DOHH2 (cell line): ENCODE measurements around the gene CKMT2.

Experiments
- EZH2phosphoT487 ChIP-seq: fragments of 200-600 bp; sonication (generic); IDR thresholded peaks from 2 replicates; pipeline ENCODE4 v1.6.1; 2017; ENCODE audit warnings: borderline replicate concordance, mild to moderate bottlenecking, antibody characterized with exemption, low read length, moderate library complexity, mixed read lengths
- TF ChIP-seq, protein P1 (sequence below): fragments of 200-600 bp; sonication (generic); IDR thresholded peaks from one replicate; pipeline ENCODE4 v1.5.1; 2014; ENCODE audit warnings: antibody characterized with exemption, mild to moderate bottlenecking, low read depth, low read length; ENCODE audit not compliant: poor library complexity, severe bottlenecking

DNA sequence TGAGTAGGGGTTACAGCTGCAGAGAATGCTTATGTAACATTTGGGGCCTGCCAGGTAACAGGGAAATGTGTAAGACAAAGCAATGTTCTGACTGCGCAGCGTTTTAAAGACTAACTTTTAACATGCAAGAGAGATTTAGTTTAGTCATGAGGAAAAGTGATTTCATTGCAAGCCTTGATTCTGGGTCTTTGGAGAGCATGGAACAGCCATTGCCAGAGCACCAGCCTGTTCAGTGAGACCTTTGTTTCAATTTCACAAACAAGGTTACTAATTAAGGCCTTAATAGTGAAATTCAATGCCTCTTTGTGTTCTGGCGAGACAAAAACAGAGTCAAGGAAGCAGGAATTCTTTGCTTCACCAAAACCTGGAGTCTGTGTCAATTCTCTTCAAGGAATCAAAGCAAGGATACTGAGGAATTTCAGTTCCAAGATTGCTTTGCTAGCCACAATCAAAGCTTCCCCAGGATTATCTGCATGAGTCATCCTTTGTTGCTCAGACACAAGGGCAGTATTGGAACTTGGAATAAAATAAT is 14.4 kb downstream of the CKMT2 start:
- TF ChIP-seq, protein P1, sequence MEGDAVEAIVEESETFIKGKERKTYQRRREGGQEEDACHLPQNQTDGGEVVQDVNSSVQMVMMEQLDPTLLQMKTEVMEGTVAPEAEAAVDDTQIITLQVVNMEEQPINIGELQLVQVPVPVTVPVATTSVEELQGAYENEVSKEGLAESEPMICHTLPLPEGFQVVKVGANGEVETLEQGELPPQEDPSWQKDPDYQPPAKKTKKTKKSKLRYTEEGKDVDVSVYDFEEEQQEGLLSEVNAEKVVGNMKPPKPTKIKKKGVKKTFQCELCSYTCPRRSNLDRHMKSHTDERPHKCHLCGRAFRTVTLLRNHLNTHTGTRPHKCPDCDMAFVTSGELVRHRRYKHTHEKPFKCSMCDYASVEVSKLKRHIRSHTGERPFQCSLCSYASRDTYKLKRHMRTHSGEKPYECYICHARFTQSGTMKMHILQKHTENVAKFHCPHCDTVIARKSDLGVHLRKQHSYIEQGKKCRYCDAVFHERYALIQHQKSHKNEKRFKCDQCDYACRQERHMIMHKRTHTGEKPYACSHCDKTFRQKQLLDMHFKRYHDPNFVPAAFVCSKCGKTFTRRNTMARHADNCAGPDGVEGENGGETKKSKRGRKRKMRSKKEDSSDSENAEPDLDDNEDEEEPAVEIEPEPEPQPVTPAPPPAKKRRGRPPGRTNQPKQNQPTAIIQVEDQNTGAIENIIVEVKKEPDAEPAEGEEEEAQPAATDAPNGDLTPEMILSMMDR: no peak
- TF ChIP-seq EZH2phosphoT487: no peak
